H1 (cell line): ENCODE data around the gene UPK3B. TPM values are rescaled to one million over a fixed set of nuclear protein-coding genes. Genes with fewer than 3 reads are reported as not detected.
"Not testable (repeated sequence)": the region's sequence is repeated elsewhere in the genome, so short reads cannot be mapped to it uniquely, and the experiment has no call there.

Experiments
- CTCF ChIA-PET: fragments of 300-600 bp; sonication (Branson Sonifier 250); formaldehyde crosslinking; loops from one replicate; lab custom pipeline; 2021; ENCODE audit not compliant: partially characterized antibody; lab: Charles Lee
- POLR2A ChIA-PET: fragments of 300-600 bp; sonication (Branson Sonifier 250); formaldehyde crosslinking; loops from one replicate; lab custom pipeline; 2021; ENCODE audit warnings: inconsistent platforms; ENCODE audit not compliant: partially characterized antibody; lab: Charles Lee
- DNase-seq, 2 experiments: peaks; one replicate each; pipeline versions ENCODE4 v3.0.0 to v3.0.0-alpha.2; 2010 to 2022; ENCODE audit warnings: low spot score in 2 of 2, low read depth in 1 of 2, mixed read lengths in 1 of 2
- FAIRE-seq: peaks from 2 replicates; lab custom pipeline; 2011; peaks lifted over from hg19 to GRCh38; lab: Jason Lieb, UNC
- H2AFZ ChIP-seq: 2 replicates; pipeline ENCODE4 v1.8.1; 2012; ENCODE audit warnings: low read length, inconsistent platforms
- H2AK5ac ChIP-seq: 2 replicates; pipeline ENCODE4 v1.6.1; 2013; ENCODE audit warnings: low read depth, low read length
- H2BK120ac ChIP-seq: replicated peaks from 2 replicates; pipeline ENCODE3; 2013; ENCODE audit warnings: low read depth, low read length, inconsistent platforms
- H2BK12ac ChIP-seq: 2 replicates; pipeline ENCODE4 v1.6.1; 2013; ENCODE audit warnings: low read depth, low read length
- H2BK15ac ChIP-seq: 2 replicates; pipeline ENCODE4 v1.6.1; 2013; ENCODE audit warnings: low read length
- H2BK20ac ChIP-seq: 2 replicates; pipeline ENCODE4 v1.6.1; 2013; ENCODE audit warnings: low read length
- H2BK5ac ChIP-seq: 2 replicates; pipeline ENCODE4 v1.6.1; 2013; ENCODE audit warnings: low read depth, low read length
- H3K14ac ChIP-seq: 2 replicates; pipeline ENCODE4 v1.6.1; 2013; ENCODE audit warnings: inconsistent platforms; ENCODE audit not compliant: insufficient read length
- H3K18ac ChIP-seq: 2 replicates; pipeline ENCODE4 v1.6.1; 2013; ENCODE audit warnings: low read length; ENCODE audit errors: extremely low read depth
- H3K23ac ChIP-seq: 2 replicates; pipeline ENCODE4 v1.6.1; 2013; ENCODE audit warnings: inconsistent platforms; ENCODE audit not compliant: insufficient read length
- H3K23me2 ChIP-seq: 2 replicates; pipeline ENCODE4 v1.6.1; 2013; ENCODE audit warnings: low read depth, low read length
- H3K27ac ChIP-seq: 2 replicates; pipeline ENCODE4 v1.6.1; 2011; ENCODE audit warnings: low read depth, low read length, inconsistent platforms
- H3K27me3 ChIP-seq, 4 experiments: replicated peaks in 1 of 4; 1 replicate in 1 of 4; 2 replicates in 3 of 4; pipeline versions ENCODE4 v1.6.1 to v1.8.1; 2011 to 2013; ENCODE audit warnings: low read length in 3 of 4, mild to moderate bottlenecking in 3 of 4, inconsistent platforms in 2 of 4, mixed read lengths in 2 of 4, moderate library complexity in 1 of 4; ENCODE audit not compliant: control insufficient read depth in 3 of 4, insufficient read depth in 3 of 4; ENCODE audit errors: extremely low read depth in 1 of 4
- H3K36me3 ChIP-seq, 4 experiments: 2 replicates each; pipeline versions ENCODE4 v1.6.1 to v1.8.1; 2011 to 2013; ENCODE audit warnings: mild to moderate bottlenecking in 4 of 4, low read length in 3 of 4, moderate library complexity in 2 of 4, control low read depth in 1 of 4, inconsistent platforms in 1 of 4; ENCODE audit not compliant: insufficient read depth in 4 of 4, control insufficient read depth in 2 of 4
- H3K4ac ChIP-seq: replicated peaks from 2 replicates; pipeline ENCODE3; 2013; ENCODE audit warnings: low read length, low read depth, mixed read lengths, inconsistent platforms; ENCODE audit not compliant: insufficient read length
- H3K4me1 ChIP-seq, 4 experiments: replicated peaks in 1 of 4; 1 replicate in 1 of 4; 2 replicates in 3 of 4; pipeline versions ENCODE4 v1.6.1 to v1.8.1; 2011 to 2013; ENCODE audit warnings: low read length in 3 of 4, inconsistent platforms in 2 of 4, mixed read lengths in 1 of 4; ENCODE audit not compliant: insufficient read depth in 4 of 4, control insufficient read depth in 3 of 4
- H3K4me2 ChIP-seq, 2 experiments: 2 replicates each; pipeline versions ENCODE4 v1.6.1 to v1.8.1; 2011 to 2013; ENCODE audit warnings: low read depth in 2 of 2, low read length in 2 of 2, control low read depth in 1 of 2, inconsistent platforms in 1 of 2, mild to moderate bottlenecking in 1 of 2; ENCODE audit not compliant: insufficient read depth in 1 of 2
- H3K4me3 ChIP-seq, 4 experiments: fragments of 200-600, 300-600 bp in 1 of 4; sonication (generic), shearing (Covaris generic), sonication (Bioruptor Twin) in 1 of 4; 2 replicates each; pipeline versions ENCODE4 v1.5.1 to v1.8.1; 2011 to 2016; ENCODE audit warnings: low read length in 4 of 4, low read depth in 3 of 4, control low read depth in 2 of 4, inconsistent platforms in 2 of 4, mild to moderate bottlenecking in 2 of 4, mixed read lengths in 1 of 4, moderate library complexity in 1 of 4; ENCODE audit not compliant: insufficient read depth in 2 of 4; ENCODE audit errors: extremely low read depth in 1 of 4
- H3K56ac ChIP-seq: replicated peaks from 2 replicates; pipeline ENCODE3; 2013; ENCODE audit warnings: low read depth, mild to moderate bottlenecking, mixed read lengths, low read length, inconsistent platforms; ENCODE audit not compliant: insufficient read length
- H3K79me1 ChIP-seq: 2 replicates; pipeline ENCODE4 v1.6.1; 2013; ENCODE audit warnings: low read depth, low read length, control low read depth
- H3K79me2 ChIP-seq, 2 experiments: 2 replicates each; pipeline versions ENCODE4 v1.6.1 to v1.8.1; 2012 to 2013; ENCODE audit warnings: low read length in 2 of 2, mild to moderate bottlenecking in 2 of 2, inconsistent platforms in 1 of 2; ENCODE audit not compliant: insufficient read depth in 2 of 2, control insufficient read depth in 1 of 2
- H3K9ac ChIP-seq, 4 experiments: replicated peaks in 1 of 4; 1 replicate in 1 of 4; 2 replicates in 3 of 4; pipeline versions ENCODE4 v1.6.1 to v1.8.1; 2011 to 2013; ENCODE audit warnings: low read depth in 3 of 4, low read length in 3 of 4, control low read depth in 2 of 4, mild to moderate bottlenecking in 2 of 4, moderate library complexity in 2 of 4, inconsistent platforms in 1 of 4; ENCODE audit errors: extremely low read depth in 1 of 4
- H3K9me3 ChIP-seq, 2 experiments: 2 replicates each; pipeline versions ENCODE4 v1.6.1 to v1.8.1; 2012 to 2013; ENCODE audit warnings: mild to moderate bottlenecking in 2 of 2, moderate library complexity in 2 of 2, control low read depth in 1 of 2, inconsistent platforms in 1 of 2, low read depth in 1 of 2, low read length in 1 of 2, mixed read lengths in 1 of 2; ENCODE audit not compliant: insufficient read depth in 2 of 2
- H4K20me1 ChIP-seq, 2 experiments: replicated peaks in 1 of 2; 2 replicates each; pipeline versions ENCODE3 to v1.8.1; 2011 to 2013; ENCODE audit warnings: inconsistent platforms in 2 of 2, low read length in 2 of 2, mild to moderate bottlenecking in 1 of 2; ENCODE audit not compliant: insufficient read depth in 2 of 2, control insufficient read depth in 1 of 2
- H4K5ac ChIP-seq: 2 replicates; pipeline ENCODE4 v1.6.1; 2013; ENCODE audit warnings: low read length, low read depth, mixed read lengths, inconsistent platforms; ENCODE audit not compliant: insufficient read length
- H4K8ac ChIP-seq: 2 replicates; pipeline ENCODE4 v1.8.0; 2013; ENCODE audit warnings: mild to moderate bottlenecking, moderate library complexity, low read length, inconsistent platforms; ENCODE audit not compliant: insufficient read depth; ENCODE audit errors: extremely low read depth
- H4K91ac ChIP-seq: replicated peaks from 2 replicates; pipeline ENCODE3; 2013; ENCODE audit warnings: low read length, mixed read lengths, inconsistent platforms; ENCODE audit not compliant: insufficient read length
- WGBS, 2 experiments: shearing (Covaris generic) in 1 of 2; methylation state at CpG; one replicate each; pipeline versions ENCODE4 v1.1.6 to v1.1.7; 2013 to 2015; ENCODE audit warnings: low lambda C conversion rate in 2 of 2, mixed read lengths in 2 of 2, inconsistent platforms in 1 of 2, low coverage in 1 of 2, missing lambda C conversion rate in 1 of 2; ENCODE audit not compliant: insufficient replicate concordance in 2 of 2, insufficient coverage in 1 of 2, insufficient read length in 1 of 2; ENCODE audit errors: extremely low coverage in 1 of 2, missing lambda C conversion rate in 1 of 2; 5-methylcytosine and 5-hydroxymethylcytosine counted together
- polyA plus RNA-seq, 7 experiments: library from polyadenylated mRNA; depleted of rRNA in 3 of 7; stranded (reverse) in 5 of 7; unstranded in 2 of 7; fragments of >200 nt in 5 of 7; fragments of 200-250 nt in 2 of 7; gene quantifications; 1 replicate in 5 of 7; 2 replicates in 1 of 7; 4 replicates in 1 of 7; pipeline versions ENCODE4 v1.2.1 to v1.2.3, GENCODE V29; 2011 to 2013; ENCODE audit warnings: missing spikeins in 2 of 7, mixed read lengths in 2 of 7
- total RNA-seq: library from RNA; stranded (reverse); fragmentation: NEBNext Ultra II Directional; extraction: Animal tissue kit (Norgen Biotek cat#: 25700); gene quantifications from 2 replicates; pipeline ENCODE4 v1.2.1, GENCODE V29; 2021

The UPK3B gene
- total and polyA plus RNA-seq, 2 of the 8 experiments (the other 6 are each of a cell fraction or from before 2014, with no cell fraction given): 5.9 to 20.6 TPM

- H2BK20ac ChIP-seq, H3K79me1 ChIP-seq, H3K18ac ChIP-seq, POLR2A ChIA-PET, H4K91ac ChIP-seq, H2BK5ac ChIP-seq, H4K20me1 ChIP-seq, CTCF ChIA-PET, H2BK120ac ChIP-seq, H3K4me2 ChIP-seq, H3K4me3 ChIP-seq, H3K14ac ChIP-seq, H3K23ac ChIP-seq, H3K4me1 ChIP-seq, H4K8ac ChIP-seq, H3K27me3 ChIP-seq, DNase-seq, H2AK5ac ChIP-seq, H2BK12ac ChIP-seq, H3K23me2 ChIP-seq, H3K79me2 ChIP-seq, H3K9me3 ChIP-seq, H3K56ac ChIP-seq, H2AFZ ChIP-seq, H3K27ac ChIP-seq, FAIRE-seq, H4K5ac ChIP-seq, H3K4ac ChIP-seq, H3K9ac ChIP-seq, H2BK15ac ChIP-seq: not testable (repeated sequence)
- WGBS, 2 experiments: 60% methylated on average over 2 of the region's 12 CpGs; no CpG with 5 or more reads in 1 of the 2 experiments
- H3K36me3 ChIP-seq: peaks cover 0 to 11% (median 3%) of the 10 kb centered on the region in 4 experiments; a peak in 2 of 8 replicates
Observed at GRCh38 chr7:76484456-76484855, 25.9 kb upstream of the UPK3B start.
